HepG2 (cell line): ENCODE results near the gene NCKAP5L. TPM values are rescaled to one million over a fixed set of nuclear protein-coding genes. Genes with fewer than 3 reads are reported as not detected.
A peak's percentile ranks its signal among the peaks of the same experiment; 100 is the strongest.

Experiments
- ATAC-seq: fragments of 200-7000 bp; cut with Tn5 transposase; 3 replicates; pipeline ENCODE4 v1.9.1; 2020; ENCODE audit warnings: mild to moderate bottlenecking, moderate library complexity
- BruUV-seq: library from RNA; stranded (reverse); fragments of 400-500 nt; replicated peaks from 2 replicates; lab custom pipeline; 2021; lab: Mats Ljungman, UMichigan
- CTCF ChIA-PET: fragments of 300-600 bp; formaldehyde crosslinking; extraction: SDS; loops from one replicate; lab custom pipeline; 2021; ENCODE audit warnings: low total read pairs, inconsistent platforms, low intra/inter-chr PET ratio; lab: Yijun Ruan, JAX
- POLR2A ChIA-PET: fragments of 350-600 bp; sonication (Branson Sonifier 250); formaldehyde crosslinking; loops from one replicate; lab custom pipeline; 2020; ENCODE audit warnings: antibody characterized with exemption, inconsistent platforms; lab: Yijun Ruan, JAX
- DNase-seq: peaks from one replicate; pipeline ENCODE4 v3.0.0-alpha.2; 2015; ENCODE audit warnings: low spot score
- FAIRE-seq: peaks from 3 replicates; lab custom pipeline; 2011; peaks lifted over from hg19 to GRCh38; lab: Jason Lieb, UNC
- H2AFZ ChIP-seq: one replicate; pipeline ENCODE4 v1.6.1; 2011; ENCODE audit warnings: low read length, inconsistent platforms
- H3K27ac ChIP-seq: fragments of 300-600 bp; 3 replicates; pipeline ENCODE4 v1.8.0; 2011; ENCODE audit warnings: mixed run types, mild to moderate bottlenecking, mixed read lengths, low read length, inconsistent platforms; ENCODE audit not compliant: insufficient read depth; ENCODE audit errors: extremely low read length
- H3K27me3 ChIP-seq, 2 experiments: fragments of 200-600 bp in 1 of 2; 2 replicates in 1 of 2; 3 replicates in 1 of 2; pipeline versions ENCODE4 v1.6.0 to v1.8.0; 2011; ENCODE audit warnings: low read length in 2 of 2, mild to moderate bottlenecking in 2 of 2, moderate library complexity in 2 of 2, inconsistent platforms in 1 of 2; ENCODE audit not compliant: insufficient read depth in 2 of 2, control insufficient read depth in 1 of 2
- H3K36me3 ChIP-seq, 2 experiments: fragments of 200-600 bp in 1 of 2; replicated peaks in 1 of 2; 2 replicates in 1 of 2; 3 replicates in 1 of 2; pipeline versions ENCODE4 v1.5.1 to v1.8.0; 2011; ENCODE audit warnings: low read length in 2 of 2, inconsistent platforms in 1 of 2; ENCODE audit not compliant: insufficient read depth in 2 of 2, control insufficient read depth in 1 of 2
- H3K4me1 ChIP-seq: 2 replicates; pipeline ENCODE4 v1.5.1; 2012; ENCODE audit warnings: low read length, inconsistent platforms; ENCODE audit not compliant: insufficient read depth
- H3K4me2 ChIP-seq: 2 replicates; pipeline ENCODE4 v1.6.0; 2011; ENCODE audit warnings: low read depth, low read length, inconsistent platforms
- H3K4me3 ChIP-seq, 3 experiments: fragments of 200-600 bp in 1 of 3; sonication (generic), shearing (Covaris generic) in 1 of 3; replicated peaks in 1 of 3; 2 replicates each; pipeline ENCODE4 v1.5.1; 2011 to 2016; ENCODE audit warnings: low read length in 3 of 3, inconsistent platforms in 2 of 3, low read depth in 2 of 3, mild to moderate bottlenecking in 2 of 3, control low read depth in 1 of 3, mixed read lengths in 1 of 3; ENCODE audit not compliant: insufficient read depth in 1 of 3
- H3K79me2 ChIP-seq: one replicate; pipeline ENCODE4 v1.6.1; 2011; ENCODE audit warnings: low read length, inconsistent platforms; ENCODE audit not compliant: insufficient read depth
- H3K9ac ChIP-seq: 2 replicates; pipeline ENCODE4 v1.6.0; 2011; ENCODE audit warnings: mild to moderate bottlenecking, low read depth, low read length, inconsistent platforms; ENCODE audit not compliant: insufficient read depth
- H3K9me3 ChIP-seq: 2 replicates; pipeline ENCODE4 v1.5.1; 2012; ENCODE audit warnings: mild to moderate bottlenecking, low read length
- H4K20me1 ChIP-seq: 2 replicates; pipeline ENCODE4 v1.6.0; 2011; ENCODE audit warnings: inconsistent platforms, mild to moderate bottlenecking, low read length, moderate library complexity; ENCODE audit not compliant: insufficient read depth
- FOXP1 ChIP-seq, 2 experiments: fragments of 450-650 bp in 1 of 2; IDR thresholded peaks; 2 replicates each; pipeline ENCODE4 v1.6.1; 2017 to 2018; ENCODE audit warnings: antibody characterized with exemption in 1 of 2
- HDAC1 ChIP-seq: sonication (generic); formaldehyde crosslinking; IDR thresholded peaks from 2 replicates; pipeline ENCODE4 v1.5.1; 2020; ENCODE audit warnings: mild to moderate bottlenecking, missing genetic modification reagents
- KAT7 ChIP-seq: IDR thresholded peaks from 2 replicates; pipeline ENCODE4 v1.6.1; 2018; ENCODE audit warnings: borderline replicate concordance, missing compliant biosample characterization
- MAFK ChIP-seq, 2 experiments: IDR thresholded peaks in 1 of 2; conservative IDR thresholded peaks in 1 of 2; 2 replicates each; pipeline ENCODE4 v1.6.1; 2011; ENCODE audit warnings: improper control_type of control experiment in 2 of 2, low read length in 2 of 2
- NFE2L2 ChIP-seq: fragments of 150-350 bp; IDR thresholded peaks from 2 replicates; pipeline ENCODE4 v1.6.1; 2014; ENCODE audit warnings: low read length
- RERE ChIP-seq: IDR thresholded peaks from 2 replicates; pipeline ENCODE4 v1.6.1; 2016; ENCODE audit warnings: low read depth, missing genetic modification reagents, missing compliant biosample characterization
- ZNF121 ChIP-seq: sonication (generic); formaldehyde crosslinking; IDR thresholded peaks from 2 replicates; pipeline ENCODE4 v1.5.0; 2020; ENCODE audit warnings: mild to moderate bottlenecking, missing genetic modification reagents
- ZNF549 ChIP-seq: sonication (generic); formaldehyde crosslinking; IDR thresholded peaks from 2 replicates; pipeline ENCODE4 v1.5.0; 2020; ENCODE audit warnings: missing genetic modification reagents
- ZNF891 ChIP-seq: sonication (generic); formaldehyde crosslinking; IDR thresholded peaks from 2 replicates; pipeline ENCODE4 v1.5.0; 2020; ENCODE audit warnings: mild to moderate bottlenecking, missing genetic modification reagents
- WGBS: methylation state at CpG from one replicate; pipeline ENCODE4 v1.1.6; 2017; ENCODE audit warnings: low lambda C conversion rate; 5-methylcytosine and 5-hydroxymethylcytosine counted together
- in situ Hi-C: cut with HindIII; loops from 2 replicates; pipeline ENCODE4 v1.10.0; 2017; ENCODE audit warnings: low pct_unique_long_range_greater_than_20kb; ENCODE audit not compliant: extremely low pct_ligation_motif_present
- intact Hi-C: fragments of 100-400 bp; cut with micrococcal nuclease; formaldehyde crosslinking; loops from one replicate; pipeline ENCODE4 v1.10.0; 2022; ENCODE audit not compliant: unreplicated experiment
- polyA plus RNA-seq, 8 experiments: library from polyadenylated mRNA; depleted of rRNA in 3 of 8; stranded (reverse) in 7 of 8; unstranded in 1 of 8; fragments of >200 nt; fragmentation: Illumina TruSeq in 4 of 8; extraction: Trizol in 4 of 8; gene quantifications; 2 replicates each; pipeline versions ENCODE4 v1.2.1 to v1.2.3, GENCODE V29; 2011 to 2016; ENCODE audit warnings: low read depth in 4 of 8, missing spikeins in 1 of 8, mixed read lengths in 1 of 8; ENCODE audit not compliant: insufficient read depth in 1 of 8
- total RNA-seq, 5 experiments: library from RNA; depleted of rRNA; stranded (reverse); fragments of >200 nt; fragmentation: Illumina TruSeq; extraction: Trizol; gene quantifications; 2 replicates each; pipeline ENCODE4 v1.2.3, GENCODE V29; 2016; ENCODE audit warnings: low read depth in 1 of 5
- TF ChIP-seq, protein P1 (sequence below): sonication (generic); formaldehyde crosslinking; IDR thresholded peaks from 2 replicates; pipeline ENCODE4 v1.4.0; 2020; ENCODE audit warnings: missing genetic modification reagents, low read depth, mild to moderate bottlenecking, borderline replicate concordance
- TF ChIP-seq, protein P2 (sequence below): sonication (generic); formaldehyde crosslinking; IDR thresholded peaks from 2 replicates; pipeline ENCODE4 v1.9.0; 2022; ENCODE audit warnings: low read depth, missing genetic modification reagents

NCKAP5L gene
- total and polyA plus RNA-seq, 2 of the 13 experiments (the other 11 are each of a cell fraction or from before 2014, with no cell fraction given): 4.1 to 9.0 TPM

DNA sequence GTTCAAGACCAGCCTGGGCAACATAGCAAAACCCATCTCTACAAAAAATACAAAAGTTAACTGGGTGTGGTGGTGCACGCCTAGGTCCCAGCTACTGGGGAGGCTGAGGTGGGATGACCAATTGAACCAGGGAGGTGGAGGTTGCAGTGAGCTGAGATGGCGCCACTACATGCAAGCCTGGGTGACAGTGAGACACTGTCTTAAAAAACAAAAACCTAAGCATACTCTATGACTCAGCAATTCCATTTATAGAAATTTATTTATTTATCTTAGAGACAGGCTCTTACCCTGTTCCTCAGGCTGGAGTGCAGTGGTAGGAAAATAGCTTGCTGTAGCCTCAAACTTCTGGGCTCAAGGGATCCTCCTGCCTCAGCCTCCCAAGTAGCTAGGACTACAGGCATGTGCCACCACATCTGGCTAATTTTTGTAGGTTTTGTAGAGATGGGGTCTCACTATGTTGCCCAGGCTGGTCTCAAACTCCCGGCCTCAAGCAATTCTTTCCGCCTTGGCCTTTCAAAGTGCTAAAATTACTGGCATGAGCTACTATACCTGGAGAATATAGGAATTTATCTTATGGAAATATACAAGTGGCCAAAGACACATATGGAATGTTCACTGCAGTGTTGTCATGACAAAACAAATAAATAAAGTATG lies 43.3 kb downstream of the NCKAP5L start:
- DNase-seq: no peak
- Histone ChIP-seq H3K9ac (no peak overlapping the region), H3K36me3 (no peaks in the 10 kb centered on the region)
- no peak for ATAC-seq
- in situ Hi-C loops: no loop called here
- BruUV-seq: no TSS peak
- TF ChIP-seq, protein P1, sequence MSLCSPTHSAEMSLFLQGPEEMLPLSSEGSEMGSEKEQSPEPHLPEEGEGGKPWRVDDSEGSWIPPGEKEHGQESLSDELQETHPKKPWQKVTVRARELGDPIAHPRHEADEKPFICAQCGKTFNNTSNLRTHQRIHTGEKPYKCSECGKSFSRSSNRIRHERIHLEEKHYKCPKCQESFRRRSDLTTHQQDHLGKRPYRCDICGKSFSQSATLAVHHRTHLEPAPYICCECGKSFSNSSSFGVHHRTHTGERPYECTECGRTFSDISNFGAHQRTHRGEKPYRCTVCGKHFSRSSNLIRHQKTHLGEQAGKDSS (CRISPR knock-in tag): no peak
- TF ChIP-seq ZNF549 (CRISPR knock-in tag) (no peak), FOXP1 (IDR thresholded peaks at IDR 0.05) (no peak), FOXP1 (CRISPR knock-in tag; IDR thresholded peaks at IDR 0.05) (no peak), KAT7 (CRISPR knock-in tag) (no peak), RERE (CRISPR knock-in tag) (no peak), ZNF121 (CRISPR knock-in tag) (0 out of 2 replicates have a peak, but pooled peaks have one; percentile 20), NFE2L2 (peak; percentile 30; the same call in 1 of the 2 replicates), HDAC1 (CRISPR knock-in tag) (no peak), MAFK (conservative IDR thresholded peaks at IDR 0.05 in 1 of 2, IDR thresholded peaks at IDR 0.05 in 1 of 2; ENCODE audit: low read length in 2 of 2) (peak in 1 of 2 experiments; percentile 12; a peak in 2 of 4 replicates), ZNF891 (CRISPR knock-in tag) (no peak)
- TF ChIP-seq, protein P2, sequence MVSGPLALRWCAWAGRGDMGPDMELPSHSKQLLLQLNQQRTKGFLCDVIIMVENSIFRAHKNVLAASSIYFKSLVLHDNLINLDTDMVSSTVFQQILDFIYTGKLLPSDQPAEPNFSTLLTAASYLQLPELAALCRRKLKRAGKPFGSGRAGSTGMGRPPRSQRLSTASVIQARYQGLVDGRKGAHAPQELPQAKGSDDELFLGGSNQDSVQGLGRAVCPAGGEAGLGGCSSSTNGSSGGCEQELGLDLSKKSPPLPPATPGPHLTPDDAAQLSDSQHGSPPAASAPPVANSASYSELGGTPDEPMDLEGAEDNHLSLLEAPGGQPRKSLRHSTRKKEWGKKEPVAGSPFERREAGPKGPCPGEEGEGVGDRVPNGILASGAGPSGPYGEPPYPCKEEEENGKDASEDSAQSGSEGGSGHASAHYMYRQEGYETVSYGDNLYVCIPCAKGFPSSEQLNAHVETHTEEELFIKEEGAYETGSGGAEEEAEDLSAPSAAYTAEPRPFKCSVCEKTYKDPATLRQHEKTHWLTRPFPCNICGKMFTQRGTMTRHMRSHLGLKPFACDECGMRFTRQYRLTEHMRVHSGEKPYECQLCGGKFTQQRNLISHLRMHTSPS: no peak
- TF ChIP-seq, all 625 proteins: peak for 3
- H3K4me1 ChIP-seq: no peaks in the 10 kb centered on the region
- H3K4me3 ChIP-seq: no peak overlapping the region
- H3K9me3 ChIP-seq: no peaks in the 10 kb centered on the region
- WGBS: 87% methylated on average over 4 of the region's 4 CpGs
- ChIA-PET POLR2A (no interaction called here), CTCF (no interaction called here)
- H3K27ac ChIP-seq: no peak overlapping the region
- FAIRE-seq: no peak
- H4K20me1 ChIP-seq: no peaks in the 10 kb centered on the region
- H3K79me2 ChIP-seq: no peaks in the 10 kb centered on the region
- intact Hi-C loops: no loop called here
- H2AFZ ChIP-seq: no peak overlapping the region
- no peak overlapping the region for H3K4me2 ChIP-seq
- no peaks in the 10 kb centered on the region for H3K27me3 ChIP-seq
